Mesendoderm (in vitro differentiated cells): ENCODE measurements around the gene SLC43A2. TPM values are rescaled to one million over a fixed set of nuclear protein-coding genes. Genes with fewer than 3 reads are reported as not detected.
A peak's percentile ranks its signal among the peaks of the same experiment; 100 is the strongest.
"Not testable (repeated sequence)": the region's sequence is repeated elsewhere in the genome, so short reads cannot be mapped to it uniquely, and the experiment has no call there.

Source experiments
- DNase-seq: peaks from one replicate; pipeline ENCODE4 v3.0.0; 2013
- H2AK5ac ChIP-seq: 2 replicates; pipeline ENCODE4 v1.6.1; 2013; ENCODE audit warnings: low read length, inconsistent platforms
- H2BK120ac ChIP-seq: 2 replicates; pipeline ENCODE4 v1.6.1; 2013; ENCODE audit warnings: low read depth, mild to moderate bottlenecking, low read length, moderate library complexity, mixed read lengths
- H2BK15ac ChIP-seq: replicated peaks from 2 replicates; pipeline ENCODE4 v1.6.1; 2013; ENCODE audit warnings: low read depth, mild to moderate bottlenecking, moderate library complexity
- H2BK5ac ChIP-seq: 2 replicates; pipeline ENCODE4 v1.6.1; 2013; ENCODE audit warnings: low read length, inconsistent platforms
- H3K18ac ChIP-seq: 2 replicates; pipeline ENCODE4 v1.6.1; 2013; ENCODE audit warnings: mild to moderate bottlenecking, low read length, mixed read lengths
- H3K23ac ChIP-seq: one replicate; pipeline ENCODE4 v1.6.1; 2013; ENCODE audit warnings: low read length
- H3K27ac ChIP-seq: 2 replicates; pipeline ENCODE4 v1.5.1; 2013; ENCODE audit warnings: low read depth, mild to moderate bottlenecking, inconsistent platforms, low read length, moderate library complexity
- H3K27me3 ChIP-seq: 2 replicates; pipeline ENCODE4 v1.6.1; 2013; ENCODE audit warnings: low read length, control low read depth, mild to moderate bottlenecking, inconsistent platforms; ENCODE audit not compliant: insufficient read depth, poor library complexity
- H3K36me3 ChIP-seq: 2 replicates; pipeline ENCODE4 v1.6.1; 2013; ENCODE audit warnings: low read length, inconsistent platforms; ENCODE audit not compliant: control insufficient read depth, insufficient read depth
- H3K4ac ChIP-seq: one replicate; pipeline ENCODE4 v1.6.1; 2013; ENCODE audit warnings: low read depth, mild to moderate bottlenecking, low read length, moderate library complexity
- H3K4me1 ChIP-seq: 2 replicates; pipeline ENCODE4 v1.6.1; 2013; ENCODE audit warnings: low read depth, low read length, inconsistent platforms; ENCODE audit not compliant: control insufficient read depth
- H3K4me2 ChIP-seq: 2 replicates; pipeline ENCODE4 v1.6.1; 2013; ENCODE audit warnings: low read length
- H3K4me3 ChIP-seq: 2 replicates; pipeline ENCODE4 v1.5.1; 2013; ENCODE audit warnings: mild to moderate bottlenecking, low read length
- H3K56ac ChIP-seq: one replicate; pipeline ENCODE4 v1.6.1; 2013; ENCODE audit warnings: low read length
- H3K79me1 ChIP-seq: 2 replicates; pipeline ENCODE4 v1.6.1; 2013; ENCODE audit warnings: low read length, inconsistent platforms
- H3K79me2 ChIP-seq: 2 replicates; pipeline ENCODE4 v1.6.1; 2013; ENCODE audit warnings: mild to moderate bottlenecking, low read length; ENCODE audit not compliant: control insufficient read depth, insufficient read depth
- H3K9ac ChIP-seq: 2 replicates; pipeline ENCODE4 v1.6.1; 2013; ENCODE audit warnings: low read length, inconsistent platforms
- H4K5ac ChIP-seq: one replicate; pipeline ENCODE4 v1.6.1; 2013; ENCODE audit warnings: low read length
- H4K8ac ChIP-seq: one replicate; pipeline ENCODE4 v1.6.1; 2013; ENCODE audit warnings: low read depth, mild to moderate bottlenecking, control low read depth, low read length, moderate library complexity
- WGBS: extraction: QIAGEN DNeasy Blood & Tissue Kit; methylation state at CpG from one replicate; pipeline ENCODE4 v1.1.7; 2013; ENCODE audit warnings: low lambda C conversion rate, missing lambda C conversion rate; ENCODE audit not compliant: insufficient coverage; ENCODE audit errors: extremely low coverage; 5-methylcytosine and 5-hydroxymethylcytosine counted together
- polyA plus RNA-seq, 2 experiments: library from polyadenylated mRNA; stranded (reverse); fragments of 200-250 nt; gene quantifications; one replicate each; pipeline ENCODE4 v1.2.3, GENCODE V29; 2013

The SLC43A2 gene
- 6.4 TPM for polyA plus RNA-seq (2013, experiment 1 of 2)
- polyA plus RNA-seq (2013, experiment 2 of 2), result 7.3 TPM

DNA sequence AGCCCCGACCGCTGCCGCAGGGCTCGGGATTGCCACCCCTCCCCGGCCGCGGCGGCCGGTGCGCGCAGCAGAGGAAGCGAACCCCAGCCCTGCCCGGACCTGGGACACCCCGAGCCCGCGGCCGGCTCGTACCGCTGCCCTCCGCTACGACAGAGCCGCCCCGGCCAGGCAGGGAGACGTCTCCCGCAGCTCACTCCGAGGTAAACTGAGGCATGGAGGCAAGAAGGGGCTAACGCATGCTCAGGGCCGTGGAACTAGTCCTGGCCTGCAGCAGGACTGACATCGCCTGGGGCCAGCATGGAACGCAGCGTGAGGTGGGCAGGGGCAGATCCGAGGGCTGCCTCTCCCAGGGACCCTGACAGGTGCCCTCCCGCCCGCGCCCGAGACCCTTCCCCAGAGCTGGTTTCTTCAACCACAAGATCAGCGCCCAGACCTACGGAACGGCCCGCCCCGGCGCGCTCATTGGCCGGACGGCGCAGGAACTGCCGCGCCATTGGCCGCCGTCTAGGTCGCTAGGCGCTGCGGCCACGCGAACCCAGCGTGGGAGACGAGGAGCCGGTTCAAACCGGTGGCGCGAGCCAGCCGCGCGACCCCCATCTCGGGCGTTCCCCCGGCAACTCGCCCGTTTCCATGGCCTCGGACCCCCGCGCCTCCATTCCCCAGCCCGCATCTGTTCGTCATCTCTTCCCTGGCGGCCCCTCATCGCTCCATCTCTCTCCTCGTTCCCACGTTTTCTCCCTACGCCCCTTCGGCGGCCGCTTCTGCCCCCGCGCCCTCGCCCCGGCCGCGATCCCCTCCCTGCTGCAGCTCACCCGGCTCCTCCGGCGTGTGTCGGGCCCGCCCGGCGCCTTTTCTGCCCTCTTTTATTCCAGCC is at the start of gene SLC43A2:
Gene SLC43A2 (minus strand): TSS at position 853 of the 874 bp plus-strand sequence. CDS start 960 bp downstream, outside the sequence.
- Histone ChIP-seq H3K9ac (peak within 1 kb of the TSS; percentile 86), H2BK5ac (no peak within 1 kb of the TSS), H2BK15ac (no peak within 1 kb of the TSS), H3K4me2 (peak within 1 kb of the TSS; percentile 100), H3K27me3 (no peaks in the 10 kb centered on the region), H3K23ac (no peak within 1 kb of the TSS), H4K5ac (no peak within 1 kb of the TSS), H3K4ac (peak within 1 kb of the TSS; percentile 29), H3K18ac (peak within 1 kb of the TSS; percentile 54), H3K56ac (peak within 1 kb of the TSS; percentile 93), H2BK120ac (no peak within 1 kb of the TSS), H2AK5ac (no peak within 1 kb of the TSS), H3K4me3 (peak within 1 kb of the TSS; percentile 60), H3K79me2 (no peaks in the 10 kb centered on the region), H3K36me3 (no peaks in the 10 kb centered on the region), H3K79me1 (no peaks in the 10 kb centered on the region), H3K4me1 (no peaks in the 10 kb centered on the region), H4K8ac (peak within 1 kb of the TSS; percentile 68), H3K27ac (peak within 1 kb of the TSS; percentile 91)
- DNase-seq, result peak; percentile 93
- no CpG with 5 or more reads among the region's 95 CpGs for WGBS

- H3K9ac ChIP-seq, result no peak overlapping the region
- no peak overlapping the region for H3K4me3 ChIP-seq
- no CpG with 5 or more reads among the region's 13 CpGs for WGBS
- no peak overlapping the region for H2AK5ac ChIP-seq
- H2BK120ac ChIP-seq, result no peak overlapping the region
- H3K79me2 ChIP-seq, result no peaks in the 10 kb centered on the region
- H3K18ac ChIP-seq, result no peak overlapping the region
- H3K4me1 ChIP-seq, result no peaks in the 10 kb centered on the region
- H3K27ac ChIP-seq, result no peak overlapping the region
- H3K4me2 ChIP-seq, result no peak overlapping the region
- no peak overlapping the region for H4K8ac ChIP-seq
- no peak overlapping the region for H2BK15ac ChIP-seq
- DNase-seq, result no peak
- H3K56ac ChIP-seq, result no peak overlapping the region
- H3K4ac ChIP-seq, result no peak overlapping the region
- no peak overlapping the region for H4K5ac ChIP-seq
- H3K36me3 ChIP-seq, result peaks cover 54% of the 10 kb centered on the region
- H3K23ac ChIP-seq, result no peak overlapping the region
- peaks cover 6% of the 10 kb centered on the region for H3K79me1 ChIP-seq
- H2BK5ac ChIP-seq, result no peak overlapping the region
- H3K27me3 ChIP-seq, result no peaks in the 10 kb centered on the region
Observed at GRCh38 chr17:1676401-1676800, 47.8 kb upstream of the SLC43A2 start.

DNA sequence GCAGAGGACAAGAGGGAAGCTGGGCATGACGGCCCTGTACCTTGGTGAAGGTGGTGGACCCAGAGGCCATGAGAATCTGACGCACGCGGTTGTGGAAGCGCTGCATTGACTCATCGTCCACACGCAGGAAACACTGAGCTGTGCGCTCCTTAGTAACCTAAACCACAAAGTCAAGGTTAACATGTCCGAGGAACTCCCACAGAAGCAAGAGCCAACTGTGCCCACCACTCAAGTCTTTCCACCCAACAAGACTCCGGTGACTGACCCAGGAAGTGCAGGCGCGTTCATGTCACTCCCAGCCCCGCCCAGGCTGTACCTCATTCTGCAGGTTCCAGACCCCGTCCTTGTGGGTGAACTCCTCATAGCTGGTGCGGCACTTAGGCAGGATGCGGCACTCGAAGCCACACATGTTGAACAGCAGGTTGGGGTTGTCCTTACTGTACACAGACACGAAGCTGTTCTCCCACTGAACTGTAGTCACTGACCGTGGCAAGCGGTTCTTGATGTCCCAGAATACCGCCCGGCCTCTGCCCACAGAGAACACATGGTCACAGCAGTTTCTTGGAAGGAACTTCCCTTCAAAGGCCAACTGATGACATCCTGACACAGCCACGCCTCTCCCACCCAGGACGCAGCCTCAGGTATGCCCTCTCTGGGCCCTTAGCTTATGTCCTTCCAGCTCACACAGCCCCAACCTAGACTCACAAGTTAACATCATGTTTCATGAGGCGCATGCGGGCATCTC is 44.6 kb upstream of the SLC43A2 start:
- no peak overlapping the region for H3K23ac ChIP-seq
- H2BK5ac ChIP-seq, result no peak overlapping the region
- no peak overlapping the region for H3K4me2 ChIP-seq
- DNase-seq, result no peak
- peaks cover 2% of the 10 kb centered on the region for H3K79me2 ChIP-seq
- no peak overlapping the region for H3K4ac ChIP-seq
- no peak overlapping the region for H3K9ac ChIP-seq
- no peaks in the 10 kb centered on the region for H3K4me1 ChIP-seq
- no CpG with 5 or more reads among the region's 26 CpGs for WGBS
- no peak overlapping the region for H3K18ac ChIP-seq
- H3K4me3 ChIP-seq, result no peak overlapping the region
- peaks cover 6% of the 10 kb centered on the region for H3K79me1 ChIP-seq
- H3K27ac ChIP-seq, result no peak overlapping the region
- H3K27me3 ChIP-seq, result no peaks in the 10 kb centered on the region
- peaks cover 37% of the 10 kb centered on the region for H3K36me3 ChIP-seq
- no peak overlapping the region for H2BK15ac ChIP-seq
- H2AK5ac ChIP-seq, result no peak overlapping the region
- H4K5ac ChIP-seq, result no peak overlapping the region
- no peak overlapping the region for H4K8ac ChIP-seq
- H2BK120ac ChIP-seq, result no peak overlapping the region
- no peak overlapping the region for H3K56ac ChIP-seq

DNA sequence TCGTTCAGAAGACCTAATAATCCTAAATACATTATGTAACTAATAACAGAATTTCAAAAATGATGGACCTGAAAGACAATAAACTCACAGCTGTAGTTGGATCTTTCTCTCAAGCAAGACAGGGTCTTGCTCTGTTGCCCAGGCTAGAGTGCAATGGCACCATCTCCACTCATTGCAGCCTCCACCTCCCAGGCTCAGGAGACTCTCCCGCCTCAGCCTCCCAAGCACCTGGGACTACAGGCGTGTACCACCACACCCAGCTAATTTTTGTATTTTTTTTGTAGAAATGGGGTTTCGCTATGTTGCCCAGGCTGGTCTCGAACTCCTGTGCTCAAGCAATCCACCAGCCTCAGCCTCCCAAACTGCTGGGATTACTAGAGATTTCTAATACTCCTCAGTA is 35.3 kb upstream of the SLC43A2 start:
- not testable (repeated sequence) for H3K4me1 ChIP-seq, H3K18ac ChIP-seq, H3K79me2 ChIP-seq, H3K27me3 ChIP-seq, H3K4me3 ChIP-seq, H3K27ac ChIP-seq, H3K4me2 ChIP-seq, H3K9ac ChIP-seq, H4K5ac ChIP-seq, H3K56ac ChIP-seq, H4K8ac ChIP-seq, H2BK15ac ChIP-seq, H2AK5ac ChIP-seq, H3K4ac ChIP-seq, DNase-seq, H2BK5ac ChIP-seq, H3K23ac ChIP-seq, H3K79me1 ChIP-seq, H2BK120ac ChIP-seq
- no CpG with 5 or more reads among the region's 5 CpGs for WGBS
- H3K36me3 ChIP-seq, result peaks cover 37% of the 10 kb centered on the region

GRCh38 chr17:1661045-1661444 is 32.4 kb upstream of the SLC43A2 start:
- Histone ChIP-seq H3K56ac (no peak overlapping the region), H4K8ac (no peak overlapping the region), H3K18ac (no peak overlapping the region), H3K4me2 (no peak overlapping the region), H3K27me3 (no peaks in the 10 kb centered on the region), H3K9ac (no peak overlapping the region), H4K5ac (no peak overlapping the region), H3K4me3 (no peak overlapping the region), H3K36me3 (peaks cover 48% of the 10 kb centered on the region), H2BK120ac (no peak overlapping the region), H3K79me2 (no peaks in the 10 kb centered on the region), H3K79me1 (peaks cover 1% of the 10 kb centered on the region), H3K4me1 (no peaks in the 10 kb centered on the region), H2BK15ac (no peak overlapping the region), H2BK5ac (no peak overlapping the region), H3K23ac (no peak overlapping the region), H2AK5ac (no peak overlapping the region), H3K4ac (no peak overlapping the region), H3K27ac (no peak overlapping the region)
- no CpG with 5 or more reads among the region's 12 CpGs for WGBS
- DNase-seq, result no peak
